Measurements from ENCODE around the gene PLEKHG5. TPM values are rescaled to one million over a fixed set of nuclear protein-coding genes. Genes with fewer than 3 reads are reported as not detected.
"Not testable (repeated sequence)": the region's sequence is repeated elsewhere in the genome, so short reads cannot be mapped to it uniquely, and the experiment has no call there.

The PLEKHG5 gene
- total RNA-seq, 2 donors from 2014 or later, result 7.0 to 7.9 TPM

- DNase-seq (ENCODE audit: low spot score); H3K27ac ChIP-seq; H3K4me3 ChIP-seq; H3K4me1 ChIP-seq; H3K9me3 ChIP-seq; H3K36me3 ChIP-seq: not testable (repeated sequence)
- H3K27me3 ChIP-seq, result peaks cover 3 to 11% of the 10 kb centered on the region in 2 donors
- peak in 1 of 2 donors; percentile 48 for TF ChIP-seq CTCF (IDR thresholded peaks at IDR 0.05)
Observed at GRCh38 chr1:6437012-6437700, 54.3 kb downstream of the PLEKHG5 start.

- H3K9me3 ChIP-seq; H3K4me1 ChIP-seq; H3K36me3 ChIP-seq; H3K27ac ChIP-seq; H3K4me3 ChIP-seq; DNase-seq (ENCODE audit: low spot score): not testable (repeated sequence)
- H3K27me3 ChIP-seq, result peaks cover 3 to 11% of the 10 kb centered on the region in 2 donors
Observed at GRCh38 chr1:6436277-6436676, 55.2 kb downstream of the PLEKHG5 start.

- peaks cover 0 to 10% of the 10 kb centered on the region in 2 donors for H3K27me3 ChIP-seq
- no peak for TF ChIP-seq CTCF (IDR thresholded peaks at IDR 0.05)
- H3K27ac ChIP-seq, result no peak overlapping the region
- H3K36me3 ChIP-seq, result no peaks in the 10 kb centered on the region
- no peaks in the 10 kb centered on the region for H3K9me3 ChIP-seq
- H3K4me3 ChIP-seq, result no peak overlapping the region
- peaks cover 0 to 6% of the 10 kb centered on the region in 2 donors for H3K4me1 ChIP-seq
- DNase-seq (ENCODE audit: low spot score), result no peak
Observed at GRCh38 chr1:6435547-6435946, 55.9 kb downstream of the PLEKHG5 start.

GRCh38 chr1:6435129-6435528 is 56.3 kb downstream of the PLEKHG5 start:
- no peak for DNase-seq (ENCODE audit: low spot score)
- Histone ChIP-seq H3K4me1 (peaks cover 0 to 4% of the 10 kb centered on the region in 2 donors), H3K4me3 (no peak overlapping the region), H3K9me3 (no peaks in the 10 kb centered on the region), H3K36me3 (no peaks in the 10 kb centered on the region), H3K27ac (no peak overlapping the region), H3K27me3 (peaks cover 0 to 5% of the 10 kb centered on the region in 2 donors)
- TF ChIP-seq CTCF (IDR thresholded peaks at IDR 0.05), result no peak

- no peaks in the 10 kb centered on the region for H3K9me3 ChIP-seq
- no peak for DNase-seq (ENCODE audit: low spot score)
- no peak for TF ChIP-seq CTCF (IDR thresholded peaks at IDR 0.05)
- no peak overlapping the region for H3K27ac ChIP-seq
- H3K4me1 ChIP-seq, result peaks cover 0 to 8% of the 10 kb centered on the region in 2 donors
- no peaks in the 10 kb centered on the region for H3K36me3 ChIP-seq
- H3K27me3 ChIP-seq, result no peaks in the 10 kb centered on the region
- no peak overlapping the region for H3K4me3 ChIP-seq
Observed at GRCh38 chr1:6434186-6434585, 57.3 kb downstream of the PLEKHG5 start.

- not testable (repeated sequence) for H3K4me3 ChIP-seq; H3K27ac ChIP-seq; H3K27me3 ChIP-seq; DNase-seq (ENCODE audit: low spot score); H3K4me1 ChIP-seq; H3K36me3 ChIP-seq; H3K9me3 ChIP-seq
Observed at GRCh38 chr1:6431645-6432579, 59.6 kb downstream of the PLEKHG5 start.

- H3K4me3 ChIP-seq; H3K36me3 ChIP-seq; H3K9me3 ChIP-seq; H3K27ac ChIP-seq; DNase-seq (ENCODE audit: low spot score): not testable (repeated sequence)
- Histone ChIP-seq H3K27me3 (peaks cover 8 to 12% of the 10 kb centered on the region in 2 donors), H3K4me1 (peaks cover 0 to 15% of the 10 kb centered on the region in 2 donors)
Observed at GRCh38 chr1:6429660-6430411, 61.6 kb downstream of the PLEKHG5 start.

- not testable (repeated sequence) for H3K9me3 ChIP-seq; H3K4me3 ChIP-seq; DNase-seq (ENCODE audit: low spot score); H3K27ac ChIP-seq; H3K36me3 ChIP-seq
- Histone ChIP-seq H3K4me1 (peaks cover 0 to 29% of the 10 kb centered on the region in 2 donors), H3K27me3 (peaks cover 18 to 19% of the 10 kb centered on the region in 2 donors)
Observed at GRCh38 chr1:6428453-6428852, 63.0 kb downstream of the PLEKHG5 start.
